B cell (primary cell): ENCODE data around the gene RNPEPL1. TPM values are rescaled to one million over a fixed set of nuclear protein-coding genes. Genes with fewer than 3 reads are reported as not detected.

Source experiments
- ATAC-seq: fragments of 200-7000 bp; cut with Tn5 transposase; one replicate; pipeline ENCODE4 v1.10.0; 2021; ENCODE audit warnings: low read depth, mild to moderate bottlenecking, moderate number of reproducible peaks, moderate library complexity
- CTCF ChIA-PET: fragments of 350-600 bp; sonication (Branson Sonifier 250); formaldehyde crosslinking; loops from one replicate; lab custom pipeline; 2021; ENCODE audit warnings: antibody characterized with exemption, inconsistent platforms; lab: Charles Lee
- POLR2A ChIA-PET: fragments of 350-600 bp; sonication (Branson Sonifier 250); formaldehyde crosslinking; loops from one replicate; lab custom pipeline; 2021; ENCODE audit warnings: antibody characterized with exemption; lab: Charles Lee
- DNase-seq: peaks from one replicate; pipeline ENCODE4 v3.0.0; 2013
- H2AFZ ChIP-seq: 2 replicates; pipeline ENCODE4 v1.6.1; 2012; ENCODE audit warnings: mild to moderate bottlenecking, low read depth, low read length; ENCODE audit not compliant: insufficient read depth, poor library complexity, severe bottlenecking
- H3K27ac ChIP-seq, 2 donors: 1 replicate in 1 of 2; 2 replicates in 1 of 2; pipeline ENCODE4 v1.5.1; 2012 to 2013; ENCODE audit warnings: low read length in 2 of 2, mild to moderate bottlenecking in 2 of 2, moderate library complexity in 1 of 2
- H3K27me3 ChIP-seq, 4 experiments: fragments of 200-600 bp in 1 of 4; sonication (generic) in 1 of 4; replicated peaks in 1 of 4; 1 replicate in 2 of 4; 2 replicates in 2 of 4; pipeline versions ENCODE4 v1.6.1 to v1.7.0; 2013 to 2016; ENCODE audit warnings: low read length in 3 of 4, mild to moderate bottlenecking in 2 of 4, mixed read lengths in 1 of 4, moderate library complexity in 1 of 4; ENCODE audit not compliant: insufficient read depth in 4 of 4, control insufficient read depth in 3 of 4; ENCODE audit errors: control extremely low read depth in 1 of 4
- H3K36me3 ChIP-seq, 2 experiments: replicated peaks in 1 of 2; 1 replicate in 1 of 2; 2 replicates in 1 of 2; pipeline versions ENCODE4 v1.6.1 to v1.7.1; 2013; ENCODE audit warnings: low read length in 1 of 2; ENCODE audit not compliant: insufficient read depth in 2 of 2, control insufficient read depth in 1 of 2; ENCODE audit errors: control extremely low read depth in 1 of 2, extremely low read depth in 1 of 2
- H3K4me1 ChIP-seq, 2 donors: fragments of 200-600 bp in 1 of 2; sonication (generic) in 1 of 2; 1 replicate in 1 of 2; 2 replicates in 1 of 2; pipeline versions ENCODE4 v1.5.1 to v1.6.1; 2013 to 2017; ENCODE audit warnings: low read length in 2 of 2; ENCODE audit not compliant: control insufficient read depth in 2 of 2, insufficient read depth in 2 of 2
- H3K4me2 ChIP-seq: replicated peaks from 2 replicates; pipeline ENCODE3; 2012; ENCODE audit warnings: mild to moderate bottlenecking, low read depth, low read length; ENCODE audit not compliant: poor library complexity, severe bottlenecking
- H3K4me3 ChIP-seq, 5 experiments: fragments of 200-600 bp in 1 of 5; sonication (generic) in 1 of 5; 1 replicate in 3 of 5; 2 replicates in 2 of 5; pipeline versions ENCODE4 v1.5.1 to v1.7.0; 2011 to 2016; ENCODE audit warnings: low read length in 4 of 5, mild to moderate bottlenecking in 4 of 5, low read depth in 2 of 5, control low read depth in 1 of 5, moderate library complexity in 1 of 5; ENCODE audit not compliant: insufficient read depth in 1 of 5; ENCODE audit errors: control extremely low read depth in 1 of 5, extremely low read depth in 1 of 5
- H3K79me2 ChIP-seq: fragments of 200-600 bp; sonication (generic); one replicate; pipeline ENCODE4 v1.6.0; 2016; ENCODE audit warnings: low read length; ENCODE audit not compliant: control insufficient read depth, insufficient read depth
- H3K9ac ChIP-seq: fragments of 200-600 bp; sonication (generic); 2 replicates; pipeline ENCODE4 v1.6.1; 2017; ENCODE audit warnings: mild to moderate bottlenecking, low read length, moderate library complexity
- H3K9me3 ChIP-seq, 3 donors: one replicate each; pipeline versions ENCODE4 v1.6.1 to v1.7.1; 2013; ENCODE audit warnings: low read length in 2 of 3; ENCODE audit not compliant: control insufficient read depth in 2 of 3, insufficient read depth in 1 of 3; ENCODE audit errors: control extremely low read depth in 1 of 3
- H4K20me1 ChIP-seq: 2 replicates; pipeline ENCODE4 v1.6.0; 2012; ENCODE audit warnings: mild to moderate bottlenecking, low read length; ENCODE audit not compliant: insufficient read depth, control insufficient read depth, poor library complexity, severe bottlenecking
- H3K27ac Mint-ChIP-seq: one replicate; pipeline ENCODE4 v1.8.0; 2021; ENCODE audit warnings: mixed read lengths
- H3K27me3 Mint-ChIP-seq: one replicate; pipeline ENCODE4 v1.8.0; 2021; ENCODE audit warnings: mixed read lengths
- H3K4me1 Mint-ChIP-seq: one replicate; pipeline ENCODE4 v1.8.0; 2021; ENCODE audit warnings: mixed read lengths
- H3K4me3 Mint-ChIP-seq: one replicate; pipeline ENCODE4 v1.8.0; 2021; ENCODE audit warnings: mixed read lengths
- H3K9me3 Mint-ChIP-seq: one replicate; pipeline ENCODE4 v1.8.0; 2022; ENCODE audit warnings: mixed read lengths; ENCODE audit not compliant: insufficient read depth
- CTCF ChIP-seq: fragments of 200-600 bp; IDR thresholded peaks from one replicate; pipeline ENCODE4 v1.8.0; 2022; ENCODE audit warnings: antibody characterized with exemption, mild to moderate bottlenecking
- EZH2 ChIP-seq: IDR thresholded peaks from 2 replicates; pipeline ENCODE4 v1.6.1; 2012; ENCODE audit warnings: borderline replicate concordance, low read depth, mild to moderate bottlenecking, moderate library complexity, low read length; ENCODE audit not compliant: insufficient read depth, poor library complexity, severe bottlenecking
- WGBS: methylation state at CpG from one replicate; pipeline ENCODE4 v1.1.5; 2013; ENCODE audit warnings: missing lambda C conversion rate; ENCODE audit not compliant: insufficient coverage; 5-methylcytosine and 5-hydroxymethylcytosine counted together
- intact Hi-C: fragments of 100-400 bp; cut with micrococcal nuclease; formaldehyde crosslinking; loops from one replicate; pipeline ENCODE4 v1.10.0; 2022
- polyA plus RNA-seq: library from polyadenylated mRNA; depleted of rRNA; stranded (reverse); fragments of >200 nt; gene quantifications from 2 replicates; pipeline ENCODE4 v1.2.3, GENCODE V29; 2012
- total RNA-seq, 2 donors: library from RNA; stranded (reverse); fragments of 120-200 nt in 1 of 2; gene quantifications; 1 replicate in 1 of 2; 2 replicates in 1 of 2; pipeline versions ENCODE4 v1.2.3 to v1.2.4, GENCODE V29; 2013 to 2022

Gene RNPEPL1
- total and polyA plus RNA-seq, 2 donors (not counting 1 experiment from before 2014, with no cell fraction given) = 103 to 109 TPM

GRCh38 chr2:240560480-240561324, 7.6 kb upstream of the RNPEPL1 start:
- H3K27ac ChIP-seq = peak overlapping the region; percentile 89 to 98
- H3K4me3 Mint-ChIP-seq = peak overlapping the region; percentile 81
- H4K20me1 ChIP-seq = peaks cover 44% of the 10 kb centered on the region
- H3K27ac Mint-ChIP-seq = peak overlapping the region; percentile 96
- ChIA-PET POLR2A (interaction anchor here (0.6 to 2.7 kb wide), 6 partner anchors 8 to 1174 kb away, joined by 3 to 59 read pairs (median 4); partner anchors contain the start of genes CAPN10, D2HGDH and RNPEPL1), CTCF (interaction anchor here (0.9 to 7.8 kb wide), 4 partner anchors 9 to 47 kb away, joined by 4 to 126 read pairs (median 7); partner anchors contain the start of gene CAPN10)
- peaks cover 71% of the 10 kb centered on the region for H3K4me1 Mint-ChIP-seq
- no peaks in the 10 kb centered on the region for H3K9me3 ChIP-seq
- intact Hi-C loops = loop anchor here (1.0 to 10.0 kb wide), 11 partner anchors 8 to 1322 kb away; partner anchors contain the start of genes ATG4B, CAPN10, FARP2 and GPC1
- WGBS = under 1% methylated on average over 101 of the region's 101 CpGs
- H3K27me3 ChIP-seq = no peaks in the 10 kb centered on the region
- H3K4me1 ChIP-seq = peaks cover 52 to 66% of the 10 kb centered on the region in 2 donors
- peak overlapping the region; percentile 87 for H3K4me2 ChIP-seq
- H3K9ac ChIP-seq = peak overlapping the region; percentile 92
- H2AFZ ChIP-seq = peak overlapping the region; percentile 67
- H3K27me3 Mint-ChIP-seq = no peaks in the 10 kb centered on the region
- TF ChIP-seq EZH2 (no peak), CTCF (no peak)
- DNase-seq (peak; percentile 99), ATAC-seq (peak; percentile 67)
- H3K36me3 ChIP-seq = peaks cover 0 to 13% of the 10 kb centered on the region in 2 experiments
- H3K4me3 ChIP-seq = peak overlapping the region; percentile 65 to 86 (median 74)
- H3K79me2 ChIP-seq = peaks cover 76% of the 10 kb centered on the region
- no peaks in the 10 kb centered on the region for H3K9me3 Mint-ChIP-seq
